A549 (cell line): Measurements from ENCODE around the gene P2RX6. TPM values are rescaled to one million over a fixed set of nuclear protein-coding genes. Genes with fewer than 3 reads are reported as not detected.

Source experiments
- ATAC-seq, 2 experiments: fragments of 200-7000 bp in 1 of 2; fragments of >200 bp in 1 of 2; cut with Nextera tagmentation in 1 of 2; cut with Tn5 transposase in 1 of 2; 3 replicates each; pipeline versions ENCODE4 v1.8.0 to v1.9.1; 2018 to 2020; ENCODE audit warnings: mild to moderate bottlenecking in 1 of 2, moderate library complexity in 1 of 2
- CTCF ChIA-PET: fragments of 300-600 bp; sonication (Branson Sonifier 250); formaldehyde crosslinking; extraction: SDS; loops from one replicate; lab custom pipeline; 2021; ENCODE audit warnings: antibody characterized with exemption, inconsistent platforms; lab: Yijun Ruan, JAX
- POLR2A ChIA-PET: fragments of 350-600 bp; formaldehyde crosslinking; extraction: SDS; loops from one replicate; lab custom pipeline; 2021; ENCODE audit warnings: antibody characterized with exemption, inconsistent platforms; lab: Yijun Ruan, JAX
- DNase-seq, 2 experiments: peaks; one replicate each; pipeline versions ENCODE4 v3.0.0 to v3.0.0-alpha.2; 2011 to 2016; ENCODE audit warnings: low read depth in 1 of 2, low spot score in 1 of 2
- FAIRE-seq: peaks from 2 replicates; lab custom pipeline; 2011; peaks lifted over from hg19 to GRCh38; lab: Jason Lieb, UNC
- H3K27ac ChIP-seq, 2 experiments: fragments of >200 bp; sonication (Bioruptor Twin); formaldehyde crosslinking; 3 replicates each; pipeline ENCODE4 v1.5.1; 2016 to 2017
- H3K4me1 ChIP-seq: fragments of >200 bp; sonication (Bioruptor Twin); formaldehyde crosslinking; 3 replicates; pipeline ENCODE4 v1.6.1; 2016
- H3K4me2 ChIP-seq: fragments of >200 bp; sonication (Bioruptor Twin); formaldehyde crosslinking; 3 replicates; pipeline ENCODE4 v1.6.1; 2016
- H3K4me3 ChIP-seq: fragments of >200 bp; sonication (Bioruptor Twin); formaldehyde crosslinking; 3 replicates; pipeline ENCODE4 v1.5.1; 2016
- H3K9me3 ChIP-seq: fragments of >200 bp; sonication (Bioruptor Twin); formaldehyde crosslinking; 3 replicates; pipeline ENCODE4 v1.6.1; 2016
- BHLHE40 ChIP-seq: IDR thresholded peaks from 2 replicates; pipeline ENCODE4 v1.6.1; 2012; ENCODE audit warnings: low read depth, low read length, inconsistent platforms
- CBX2 ChIP-seq: fragments of 200-600 bp; sonication (generic); IDR thresholded peaks from 2 replicates; pipeline ENCODE4 v1.6.1; 2016; ENCODE audit warnings: low read depth, mild to moderate bottlenecking, borderline replicate concordance
- CTCF ChIP-seq: fragments of >200 bp; sonication (Bioruptor Twin); formaldehyde crosslinking; IDR thresholded peaks from 3 replicates; pipeline ENCODE4 v1.5.1; 2016
- E2F6 ChIP-seq: IDR thresholded peaks from 2 replicates; pipeline ENCODE4 v1.6.1; 2012; ENCODE audit warnings: low read depth, borderline replicate concordance
- EHF ChIP-seq: fragments of 250-450 bp; sonication (Bioruptor Pico); IDR thresholded peaks from 2 replicates; pipeline ENCODE4 v1.5.0; 2020; ENCODE audit warnings: mild to moderate bottlenecking
- EP300 ChIP-seq, 2 experiments: fragments of >200 bp; sonication (Bioruptor Twin); formaldehyde crosslinking; IDR thresholded peaks; 2 replicates in 1 of 2; 3 replicates in 1 of 2; pipeline ENCODE4 v1.6.1; 2016 to 2017
- FOSB ChIP-seq: fragments of 250-450 bp; sonication (Bioruptor Pico); IDR thresholded peaks from 2 replicates; pipeline ENCODE4 v1.5.0; 2020; ENCODE audit warnings: mild to moderate bottlenecking, moderate library complexity
- HDAC2 ChIP-seq: fragments of 200-600 bp; sonication (generic); IDR thresholded peaks from 2 replicates; pipeline ENCODE4 v1.6.1; 2016
- HES2 ChIP-seq: fragments of >200 bp; sonication (Bioruptor Twin); formaldehyde crosslinking; IDR thresholded peaks from 2 replicates; pipeline ENCODE4 v1.6.1; 2016
- HEYL ChIP-seq: fragments of 250-450 bp; sonication (Bioruptor Pico); IDR thresholded peaks from 2 replicates; pipeline ENCODE4 v1.8.0; 2021; ENCODE audit warnings: mild to moderate bottlenecking, moderate library complexity
- HOXA7 ChIP-seq: fragments of 250-450 bp; sonication (Bioruptor Pico); IDR thresholded peaks from 2 replicates; pipeline ENCODE4 v1.5.0; 2020; ENCODE audit warnings: mild to moderate bottlenecking, moderate library complexity
- HOXB5 ChIP-seq: fragments of 250-450 bp; sonication (Bioruptor Pico); IDR thresholded peaks from 2 replicates; pipeline ENCODE4 v1.5.0; 2020; ENCODE audit warnings: mild to moderate bottlenecking, moderate library complexity
- MAZ ChIP-seq: fragments of 150-350 bp; IDR thresholded peaks from 2 replicates; pipeline ENCODE4 v1.6.1; 2014; ENCODE audit warnings: antibody characterized with exemption, low read depth, low read length, borderline replicate concordance
- PBX3 ChIP-seq: IDR thresholded peaks from 2 replicates; pipeline ENCODE4 v1.6.1; 2012
- RAD21 ChIP-seq, 2 experiments: fragments of >200 bp in 1 of 2; sonication (Bioruptor Twin) in 1 of 2; formaldehyde crosslinking in 1 of 2; IDR thresholded peaks in 1 of 2; conservative IDR thresholded peaks in 1 of 2; 2 replicates in 1 of 2; 3 replicates in 1 of 2; pipeline ENCODE4 v1.6.1; 2012 to 2018; ENCODE audit warnings: inconsistent platforms in 1 of 2
- RCOR1 ChIP-seq: fragments of 150-350 bp; IDR thresholded peaks from 2 replicates; pipeline ENCODE4 v1.6.1; 2014; ENCODE audit warnings: antibody characterized with exemption, low read length, low read depth
- REST ChIP-seq: fragments of 200-600 bp; sonication (generic); IDR thresholded peaks from 2 replicates; pipeline ENCODE4 v1.6.1; 2016; ENCODE audit warnings: antibody characterized with exemption, mild to moderate bottlenecking, moderate library complexity
- SMC3 ChIP-seq: fragments of >200 bp; sonication (Bioruptor Twin); formaldehyde crosslinking; IDR thresholded peaks from 3 replicates; pipeline ENCODE4 v1.6.1; 2018; ENCODE audit warnings: inconsistent platforms
- TP53 ChIP-seq: fragments of 250-450 bp; sonication (Bioruptor Pico); IDR thresholded peaks from 2 replicates; pipeline ENCODE4 v1.5.0; 2021; ENCODE audit warnings: mild to moderate bottlenecking, moderate library complexity
- USF2 ChIP-seq: fragments of 450-650 bp; IDR thresholded peaks from 2 replicates; pipeline ENCODE4 v1.6.1; 2014; ENCODE audit warnings: antibody characterized with exemption
- WGBS: methylation state at CpG from one replicate; pipeline ENCODE4 v1.1.6; 2017; ENCODE audit errors: missing lambda C conversion rate; 5-methylcytosine and 5-hydroxymethylcytosine counted together
- polyA plus RNA-seq, 4 experiments: library from polyadenylated mRNA; depleted of rRNA in 3 of 4; stranded (reverse); fragments of >200 nt; fragmentation: RNase III in 1 of 4; extraction: RNeasy Plus Mini Kit Qiagen cat#74134 plus additional on column Dnase treatment in 1 of 4; gene quantifications; 2 replicates in 3 of 4; 3 replicates in 1 of 4; pipeline ENCODE4 v1.2.3, GENCODE V29; 2011 to 2017

Gene P2RX6
- polyA plus RNA-seq, 2 of the 4 experiments (the other 2 are of a cell fraction), result 0.67 to 0.92 TPM

GRCh38 chr22:21051145-21051830, 36.3 kb downstream of the P2RX6 start:
- no peak for FAIRE-seq
- WGBS, result 83% methylated on average over 9 of the region's 9 CpGs
- ATAC-seq, result no peak
- no peak overlapping the region for H3K27ac ChIP-seq
- H3K4me2 ChIP-seq, result no peak overlapping the region
- H3K9me3 ChIP-seq, result no peaks in the 10 kb centered on the region
- CTCF ChIA-PET, result interaction anchor here (0.9 kb wide), 1 partner anchor 52 kb away, joined by 4 read pairs; no protein-coding TSS in a partner anchor
- H3K4me1 ChIP-seq, result no peaks in the 10 kb centered on the region
- H3K4me3 ChIP-seq, result no peak overlapping the region
- no peak for TF ChIP-seq BHLHE40
- TF ChIP-seq CTCF, result no peak
- no peak for TF ChIP-seq EP300 (IDR thresholded peaks at IDR 0.05)
- no peak for DNase-seq
- POLR2A ChIA-PET, result no interaction called here

GRCh38 chr22:21051831-21052400, 37.0 kb downstream of the P2RX6 start:
- DNase-seq, result no peak
- Histone ChIP-seq H3K9me3 (no peaks in the 10 kb centered on the region), H3K4me3 (no peak overlapping the region), H3K27ac (no peak overlapping the region), H3K4me1 (no peaks in the 10 kb centered on the region), H3K4me2 (no peak overlapping the region)
- WGBS, result 51% methylated on average over 5 of the region's 8 CpGs
- no peak for FAIRE-seq
- TF ChIP-seq SMC3, result no peak
- no peak for TF ChIP-seq FOSB (CRISPR knock-in tag)
- no peak for TF ChIP-seq HOXA7
- TF ChIP-seq HDAC2, result no peak
- TF ChIP-seq CBX2, result no peak
- no peak for TF ChIP-seq TP53 (CRISPR knock-in tag)
- TF ChIP-seq EHF (CRISPR knock-in tag), result no peak
- TF ChIP-seq HES2, result no peak
- TF ChIP-seq HEYL (CRISPR knock-in tag), result no peak
- no peak for TF ChIP-seq EP300 (IDR thresholded peaks at IDR 0.05)
- TF ChIP-seq RAD21 (conservative IDR thresholded peaks at IDR 0.05 in 1 of 2, IDR thresholded peaks at IDR 0.05 in 1 of 2), result no peak
- TF ChIP-seq HOXB5, result no peak
- no peak for TF ChIP-seq REST
- no peak for TF ChIP-seq E2F6
- TF ChIP-seq RCOR1, result no peak
- TF ChIP-seq USF2, result no peak
- no peak for TF ChIP-seq PBX3
- TF ChIP-seq MAZ, result no peak
- POLR2A ChIA-PET, result no interaction called here
- CTCF ChIA-PET, result interaction anchor here (0.9 kb wide), 1 partner anchor 51 kb away, joined by 4 read pairs; no protein-coding TSS in a partner anchor
- ATAC-seq, result no peak
